NCI-H1092 (cell line): ENCODE results near the gene C3orf85.

ENCODE experiments used
- DNase-seq: peaks from one replicate; lab custom pipeline; 2025; lab: John Stamatoyannopoulos, UW

C3orf85 gene

DNA sequence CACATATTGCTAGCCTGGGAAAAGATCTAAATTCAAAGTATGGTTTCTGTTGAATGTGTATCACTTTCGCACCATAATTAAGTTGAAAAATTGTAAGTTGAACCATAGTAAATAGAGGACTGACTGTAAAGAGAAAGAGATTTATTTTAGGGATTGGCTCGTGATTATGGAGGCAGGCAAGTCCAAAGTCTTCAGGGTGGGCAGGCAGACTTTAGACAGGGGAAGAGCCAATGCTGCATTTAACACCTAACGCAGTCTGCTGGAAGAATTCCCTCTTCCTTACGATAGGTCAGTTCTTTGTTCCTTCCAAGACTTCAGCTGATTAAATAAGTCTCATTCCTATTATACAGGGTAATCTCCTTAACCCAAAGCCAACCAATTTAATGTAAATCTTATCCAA lies 15.8 kb downstream of the C3orf85 start:
- DNase-seq: no peak

DNA sequence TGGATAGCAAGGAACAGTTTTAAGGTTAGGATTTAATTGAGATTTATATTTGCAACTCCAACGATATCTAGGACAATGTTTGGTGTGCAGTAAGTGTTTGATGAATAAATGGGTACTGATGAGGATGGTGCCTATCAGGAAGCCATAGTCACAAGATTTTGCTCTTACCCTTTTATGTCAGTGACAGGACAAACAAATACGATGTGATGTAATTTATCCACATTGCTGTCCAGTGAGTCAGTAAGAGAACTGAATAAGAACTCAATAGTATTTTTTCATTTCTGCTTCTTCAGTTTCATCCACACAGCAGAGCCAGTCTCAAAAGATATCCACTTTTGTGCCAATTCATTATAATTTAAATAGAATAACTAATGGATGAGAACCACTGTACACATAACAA lies 18.5 kb downstream of the C3orf85 start:
- no peak for DNase-seq

DNA sequence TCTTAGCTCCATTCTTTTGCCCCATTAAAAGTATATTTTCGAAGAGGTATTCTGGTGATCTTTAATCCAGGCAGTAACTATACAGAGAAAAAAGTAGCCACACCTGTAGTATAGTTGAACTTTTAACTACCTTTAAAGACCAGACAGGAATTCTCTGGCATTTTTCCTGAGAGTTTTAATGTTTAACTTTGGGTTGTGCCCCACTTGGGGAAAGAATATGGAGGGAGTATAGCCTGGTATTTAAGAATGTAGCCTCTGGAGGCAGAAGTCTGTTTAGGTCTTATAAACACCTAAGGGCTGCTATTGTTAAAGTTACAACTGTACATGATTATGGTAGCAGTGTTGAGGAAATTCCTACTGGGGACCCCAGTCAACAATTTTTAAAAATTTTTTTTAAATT lies 19.3 kb downstream of the C3orf85 start:
- DNase-seq: no peak

DNA sequence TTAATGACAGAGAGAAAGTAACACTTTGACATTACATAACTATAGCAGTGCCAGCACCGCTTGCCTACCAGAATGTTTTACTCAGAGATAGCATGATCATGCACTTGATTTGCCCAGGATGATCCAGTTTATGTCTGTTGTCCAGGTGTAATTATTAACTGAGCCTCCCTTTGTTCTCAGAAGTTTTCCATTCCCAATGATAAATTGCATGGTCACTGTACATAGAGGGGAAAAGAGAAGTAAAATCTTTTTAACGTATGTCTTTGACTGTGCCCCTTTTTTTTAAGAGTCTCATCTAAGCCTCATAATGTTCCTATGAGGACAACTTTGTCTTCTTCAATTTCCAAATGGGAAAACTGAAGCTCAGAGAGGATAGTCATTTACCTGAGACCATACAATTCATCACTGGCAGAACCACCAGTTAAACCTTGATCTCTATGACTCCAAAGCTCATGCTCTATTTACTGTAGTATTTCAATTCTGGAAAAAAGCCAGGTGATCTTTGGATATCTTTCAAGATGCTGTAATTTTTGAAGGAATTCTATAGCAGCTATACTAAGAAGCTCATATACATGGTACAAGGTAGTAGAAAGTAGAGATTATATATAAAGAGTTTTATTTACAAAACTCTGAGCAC lies 25.1 kb downstream of the C3orf85 start:
- DNase-seq: no peak

DNA sequence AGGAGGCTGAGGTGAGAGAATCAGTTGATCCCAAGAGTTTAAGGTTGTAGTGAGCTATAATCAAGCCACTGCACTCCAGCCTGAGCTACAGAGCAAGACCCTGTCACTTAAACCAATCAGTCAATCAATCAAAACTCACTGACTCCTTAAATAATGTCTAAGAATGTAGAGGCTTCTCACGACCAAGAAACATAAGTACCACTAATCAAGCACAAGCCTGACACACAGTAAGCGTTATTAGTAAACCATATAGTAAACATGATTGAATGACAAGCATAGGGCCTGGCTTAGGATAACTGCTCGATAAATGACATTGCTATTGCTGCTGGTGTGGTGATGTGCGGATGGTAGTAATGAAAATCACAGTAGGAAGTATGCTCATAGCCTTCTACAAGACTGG lies 29.4 kb downstream of the C3orf85 start:
- DNase-seq: no peak

DNA sequence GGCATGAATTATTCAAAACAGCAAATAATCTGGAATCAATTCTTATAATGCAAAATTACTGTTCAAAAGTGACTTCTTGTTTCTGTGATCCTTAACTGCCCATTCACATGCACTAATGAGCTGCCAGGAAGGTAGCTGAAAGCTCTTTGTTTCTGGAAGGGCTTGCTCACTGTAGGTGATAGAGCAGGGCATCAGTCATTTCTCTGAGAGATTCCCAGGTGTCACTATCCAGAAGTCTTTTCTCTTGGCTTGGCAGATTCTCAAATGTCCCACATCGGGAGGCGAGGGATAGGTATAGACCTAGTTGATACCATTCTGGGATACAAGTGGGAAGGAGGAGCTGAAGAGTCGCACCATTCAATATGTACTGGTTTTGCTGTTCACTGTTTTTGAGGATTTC lies 35.0 kb downstream of the C3orf85 start:
- no peak for DNase-seq

DNA sequence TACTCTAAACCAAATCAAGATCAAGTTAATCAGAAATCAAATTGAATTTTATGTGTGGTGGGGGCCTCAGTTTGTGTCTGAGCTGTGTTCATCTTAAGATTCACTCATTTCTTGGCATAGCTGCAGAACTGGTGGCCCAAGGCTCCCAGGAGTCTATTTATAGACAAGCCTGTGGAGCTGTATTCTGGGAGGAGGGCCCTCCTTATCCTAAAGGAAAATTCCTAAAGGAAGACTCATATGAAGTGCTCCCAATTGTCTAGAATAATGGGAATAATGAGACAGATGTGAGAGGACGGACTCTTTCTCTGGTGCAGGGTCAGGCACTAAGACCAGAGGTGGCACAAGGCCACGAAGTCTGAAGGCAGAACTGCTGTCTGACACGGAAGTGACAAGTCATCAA lies 38.9 kb downstream of the C3orf85 start:
- DNase-seq: no peak

DNA sequence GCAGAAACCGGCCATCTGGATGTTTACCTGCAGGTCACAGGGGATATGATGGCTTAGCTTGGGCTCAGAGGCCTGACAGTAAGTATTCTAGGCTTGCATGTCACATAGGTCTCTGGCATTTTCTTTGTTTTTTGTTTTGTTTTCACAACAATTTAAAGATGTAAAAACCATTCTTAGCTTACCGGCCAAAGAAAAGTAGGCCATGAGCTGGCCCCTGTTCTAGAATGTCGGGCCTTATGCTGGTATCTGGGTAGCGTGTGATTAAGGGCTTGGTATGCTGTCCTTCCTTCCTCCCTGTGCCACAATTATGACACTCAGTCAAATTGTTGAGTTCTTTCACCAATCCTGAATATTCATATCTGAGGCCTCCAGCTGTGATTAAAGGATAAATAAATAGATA lies 40.2 kb downstream of the C3orf85 start:
- no peak for DNase-seq

DNA sequence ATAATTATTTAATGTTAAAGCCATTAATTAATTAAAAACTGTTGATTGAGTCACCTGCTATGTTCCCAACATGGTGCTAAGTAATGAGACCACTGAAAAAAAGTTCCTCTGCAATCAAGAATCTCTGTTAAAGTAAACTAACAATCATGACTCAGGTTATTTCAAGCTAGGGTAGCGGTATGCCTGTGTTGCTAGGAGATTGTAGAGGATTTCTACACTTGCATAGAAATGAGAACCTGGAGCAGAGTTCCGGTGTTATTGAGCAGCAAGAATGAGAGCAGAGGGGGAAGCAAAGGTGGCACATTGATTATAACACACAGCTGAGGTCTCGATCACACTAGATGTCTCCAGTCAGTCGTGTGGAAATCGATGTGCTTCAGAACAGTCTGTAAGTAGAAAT lies 41.4 kb downstream of the C3orf85 start:
- DNase-seq: no peak

DNA sequence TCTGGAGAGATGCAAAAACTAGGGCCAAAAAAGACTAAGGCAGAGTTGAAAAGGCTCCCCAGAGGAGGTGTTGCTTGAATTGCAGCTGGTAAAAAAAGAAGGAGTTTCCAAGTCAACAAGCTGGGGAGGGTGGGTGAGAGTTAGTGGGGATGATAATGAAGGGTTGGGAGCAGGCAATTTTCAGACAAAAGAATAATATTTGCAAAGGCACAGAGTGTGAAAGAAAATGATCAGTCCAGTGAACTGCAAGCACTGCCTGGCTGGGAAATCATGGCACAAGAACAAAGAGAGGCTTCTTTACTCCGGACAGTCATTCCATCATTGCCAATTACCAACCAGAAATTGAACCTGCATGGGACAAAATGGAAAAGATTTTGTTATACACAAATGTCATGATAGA lies 42.2 kb downstream of the C3orf85 start:
- no peak for DNase-seq

DNA sequence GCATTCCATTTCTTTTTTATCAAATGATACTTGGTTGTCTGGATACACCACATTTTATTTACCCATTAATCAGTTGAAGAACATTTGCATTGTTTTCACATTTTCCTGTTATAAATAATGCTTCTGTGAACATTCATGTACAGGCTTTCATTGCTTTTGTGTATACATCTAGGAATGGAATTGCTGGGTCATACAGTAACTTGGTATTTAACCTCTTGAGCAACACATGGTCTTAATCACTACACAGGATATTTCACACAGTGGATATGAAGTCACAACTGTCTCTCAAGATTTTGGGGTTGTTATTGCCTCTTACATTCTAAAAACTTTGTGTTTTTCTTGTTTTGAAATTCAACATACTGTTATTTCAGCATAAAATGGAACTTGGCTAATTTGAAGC lies 48.2 kb downstream of the C3orf85 start:
- no peak for DNase-seq

DNA sequence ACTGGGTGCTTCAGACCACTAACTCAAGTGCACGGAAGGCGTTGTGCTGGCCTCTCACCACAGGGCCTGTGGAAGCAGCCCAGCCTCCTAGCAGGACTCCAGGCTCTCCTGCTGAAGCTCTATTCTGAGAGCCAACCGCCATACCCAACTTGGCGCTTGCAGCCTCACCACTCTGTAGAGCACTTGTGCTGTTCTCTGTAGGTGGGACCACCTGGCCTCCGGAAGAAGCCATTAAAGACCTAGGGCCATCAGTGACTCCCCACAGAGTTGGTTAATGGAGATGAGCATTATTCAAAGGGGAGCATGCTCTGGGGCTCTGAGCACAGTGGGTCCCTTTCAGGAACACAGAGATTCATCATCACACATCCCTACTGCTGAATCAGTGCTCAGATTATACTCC lies 50.9 kb downstream of the C3orf85 start:
- DNase-seq: no peak

DNA sequence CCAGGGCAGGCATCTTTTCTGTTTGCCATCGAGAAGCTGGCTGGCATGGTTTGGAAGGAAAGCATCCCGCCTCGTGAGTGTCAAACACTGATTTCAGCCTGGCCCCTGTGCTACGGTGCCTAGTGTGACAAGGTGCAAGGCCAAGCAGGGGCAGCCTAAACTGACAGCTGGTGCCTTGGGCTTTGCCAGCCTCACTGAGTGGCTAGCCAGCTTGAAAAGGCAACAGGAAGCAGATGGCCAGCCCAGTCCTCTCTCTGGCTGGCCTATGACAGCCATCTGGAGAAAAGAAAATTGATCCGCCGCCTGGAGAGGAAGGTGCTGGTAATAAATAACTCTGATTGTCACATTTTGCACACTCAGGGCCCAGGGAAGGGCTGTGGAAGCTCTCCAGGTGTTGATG lies 52.2 kb downstream of the C3orf85 start:
- DNase-seq: peak; percentile 49

DNA sequence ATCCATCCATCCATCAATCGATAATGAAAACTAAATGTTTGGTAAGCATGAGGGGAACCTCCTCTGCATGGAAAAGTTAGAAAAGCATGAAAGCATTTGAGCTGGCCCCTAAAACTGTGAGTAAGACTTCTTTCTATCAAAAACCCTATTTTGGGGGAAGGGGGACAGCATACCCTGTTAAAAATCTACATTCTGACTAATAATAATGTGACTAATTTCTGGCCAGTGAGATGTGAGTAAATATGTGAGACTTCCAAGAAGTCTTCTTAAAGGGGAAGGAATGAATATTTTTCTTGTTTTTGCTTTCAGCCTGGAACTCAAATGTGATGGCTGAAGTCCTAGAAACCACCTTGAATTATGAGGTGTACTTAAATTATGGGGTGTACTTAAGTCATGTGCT lies 54.9 kb downstream of the C3orf85 start:
- DNase-seq: no peak

DNA sequence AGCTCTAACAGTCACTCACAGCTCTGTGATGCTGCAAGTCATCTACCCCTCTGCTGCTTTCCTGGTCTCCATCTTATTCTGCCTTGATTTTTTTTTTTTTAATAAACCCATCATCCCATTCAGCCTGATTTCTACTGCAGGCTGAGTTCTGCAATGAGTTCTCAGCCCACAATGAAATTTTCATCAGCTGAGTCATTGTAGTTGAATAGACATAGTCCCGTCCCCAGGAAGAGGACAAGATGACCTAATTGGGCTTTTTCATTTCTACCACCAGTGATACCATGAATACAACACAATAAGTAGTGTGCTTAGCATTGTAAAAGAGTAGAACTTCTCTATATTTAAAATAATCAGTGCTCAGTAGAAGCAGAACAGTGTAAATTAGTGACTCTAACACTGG lies 59.3 kb downstream of the C3orf85 start:
- no peak for DNase-seq
